HepG2 (cell line): ENCODE data around the gene CACNA1G. TPM values are rescaled to one million over a fixed set of nuclear protein-coding genes. Genes with fewer than 3 reads are reported as not detected.

Experiments
- AGO1 ChIP-seq: fragments of 200-400 bp; formaldehyde crosslinking; IDR thresholded peaks from 2 replicates; pipeline ENCODE4 v1.6.1; 2017; ENCODE audit warnings: mild to moderate bottlenecking, low read depth, low read length, moderate library complexity; ENCODE audit not compliant: poor library complexity, severe bottlenecking
- ARHGAP35 ChIP-seq: sonication (generic); formaldehyde crosslinking; IDR thresholded peaks from 2 replicates; pipeline ENCODE4 v1.9.0; 2022; ENCODE audit warnings: mild to moderate bottlenecking, inconsistent platforms, moderate library complexity, missing genetic modification reagents, borderline replicate concordance
- BORCS8-MEF2B ChIP-seq: sonication (generic); formaldehyde crosslinking; IDR thresholded peaks from 2 replicates; pipeline ENCODE4 v1.8.0; 2022; ENCODE audit warnings: mild to moderate bottlenecking, missing genetic modification reagents
- HDAC2 ChIP-seq: sonication (generic); formaldehyde crosslinking; IDR thresholded peaks from 2 replicates; pipeline ENCODE4 v1.4.0; 2020; ENCODE audit warnings: missing genetic modification reagents
- KLF11 ChIP-seq: IDR thresholded peaks from 2 replicates; pipeline ENCODE4 v1.6.1; 2016; ENCODE audit warnings: missing compliant biosample characterization
- NONO ChIP-seq, 2 experiments: fragments of 450-650 bp in 1 of 2; sonication (generic) in 1 of 2; formaldehyde crosslinking in 1 of 2; IDR thresholded peaks in 1 of 2; conservative IDR thresholded peaks in 1 of 2; 2 replicates each; pipeline versions ENCODE4 v1.6.1 to v1.8.0; 2017 to 2022; ENCODE audit warnings: mild to moderate bottlenecking in 1 of 2, missing genetic modification reagents in 1 of 2, moderate library complexity in 1 of 2
- PTBP1 ChIP-seq: fragments of 200-400 bp; formaldehyde crosslinking; IDR thresholded peaks from 2 replicates; pipeline ENCODE4 v1.6.1; 2018; ENCODE audit warnings: low read length, low read depth; ENCODE audit not compliant: poor library complexity, severe bottlenecking
- RAD21 ChIP-seq: fragments of 450-650 bp; formaldehyde crosslinking; IDR thresholded peaks from 2 replicates; pipeline ENCODE4 v1.5.0; 2020; ENCODE audit warnings: mild to moderate bottlenecking
- SCMH1 ChIP-seq: sonication (generic); formaldehyde crosslinking; IDR thresholded peaks from 2 replicates; pipeline ENCODE4 v1.9.0; 2021; ENCODE audit warnings: missing genetic modification reagents, mild to moderate bottlenecking, borderline replicate concordance
- STAT5B ChIP-seq: sonication (generic); formaldehyde crosslinking; IDR thresholded peaks from 2 replicates; pipeline ENCODE4 v1.4.0; 2020; ENCODE audit warnings: missing genetic modification reagents
- TAF1 ChIP-seq: sonication (generic); formaldehyde crosslinking; IDR thresholded peaks from 2 replicates; pipeline ENCODE4 v1.4.0; 2020; ENCODE audit warnings: missing genetic modification reagents
- ZFY ChIP-seq: sonication (generic); formaldehyde crosslinking; IDR thresholded peaks from 2 replicates; pipeline ENCODE4 v1.4.0; 2020; ENCODE audit warnings: missing genetic modification reagents
- ZNF567 ChIP-seq: sonication (generic); formaldehyde crosslinking; IDR thresholded peaks from 2 replicates; pipeline ENCODE4 v1.8.1; 2023; ENCODE audit warnings: mild to moderate bottlenecking, missing genetic modification reagents, borderline replicate concordance
- ZNF598 ChIP-seq: sonication (generic); formaldehyde crosslinking; IDR thresholded peaks from 2 replicates; pipeline ENCODE4 v1.5.1; 2020; ENCODE audit warnings: mild to moderate bottlenecking, missing genetic modification reagents, borderline replicate concordance
- ZNF839 ChIP-seq: sonication (generic); formaldehyde crosslinking; IDR thresholded peaks from 2 replicates; pipeline ENCODE4 v1.4.0; 2020; ENCODE audit warnings: missing genetic modification reagents, mild to moderate bottlenecking, borderline replicate concordance
- ZSCAN20 ChIP-seq: sonication (generic); formaldehyde crosslinking; IDR thresholded peaks from 2 replicates; pipeline ENCODE4 v1.4.0; 2020; ENCODE audit warnings: missing genetic modification reagents, mild to moderate bottlenecking, borderline replicate concordance
- polyA plus RNA-seq, 8 experiments: library from polyadenylated mRNA; depleted of rRNA in 3 of 8; stranded (reverse) in 7 of 8; unstranded in 1 of 8; fragments of >200 nt; fragmentation: Illumina TruSeq in 4 of 8; extraction: Trizol in 4 of 8; gene quantifications; 2 replicates each; pipeline versions ENCODE4 v1.2.1 to v1.2.3, GENCODE V29; 2011 to 2016; ENCODE audit warnings: low read depth in 4 of 8, missing spikeins in 1 of 8, mixed read lengths in 1 of 8; ENCODE audit not compliant: insufficient read depth in 1 of 8
- total RNA-seq, 5 experiments: library from RNA; depleted of rRNA; stranded (reverse); fragments of >200 nt; fragmentation: Illumina TruSeq; extraction: Trizol; gene quantifications; 2 replicates each; pipeline ENCODE4 v1.2.3, GENCODE V29; 2016; ENCODE audit warnings: low read depth in 1 of 5
- TF ChIP-seq, protein P1 (sequence below), 2 experiments: fragments of 450-650 bp in 1 of 2; sonication (generic) in 1 of 2; formaldehyde crosslinking in 1 of 2; IDR thresholded peaks; 2 replicates each; pipeline versions ENCODE4 v1.6.1 to v1.8.0; 2016 to 2022; ENCODE audit warnings: antibody characterized with exemption in 1 of 2, mild to moderate bottlenecking in 1 of 2, missing genetic modification reagents in 1 of 2
- TF ChIP-seq, protein P2 (sequence below): sonication (generic); formaldehyde crosslinking; IDR thresholded peaks from 2 replicates; pipeline ENCODE4 v1.8.1; 2023; ENCODE audit warnings: mild to moderate bottlenecking, missing genetic modification reagents
- TF ChIP-seq, protein P3 (sequence below): sonication (generic); formaldehyde crosslinking; IDR thresholded peaks from 2 replicates; pipeline ENCODE4 v1.4.0; 2020; ENCODE audit warnings: mild to moderate bottlenecking, missing genetic modification reagents

The CACNA1G gene
- total and polyA plus RNA-seq, 2 of the 13 experiments (the other 11 are each of a cell fraction or from before 2014, with no cell fraction given) = 0.02 TPM; not detected in 1

DNA sequence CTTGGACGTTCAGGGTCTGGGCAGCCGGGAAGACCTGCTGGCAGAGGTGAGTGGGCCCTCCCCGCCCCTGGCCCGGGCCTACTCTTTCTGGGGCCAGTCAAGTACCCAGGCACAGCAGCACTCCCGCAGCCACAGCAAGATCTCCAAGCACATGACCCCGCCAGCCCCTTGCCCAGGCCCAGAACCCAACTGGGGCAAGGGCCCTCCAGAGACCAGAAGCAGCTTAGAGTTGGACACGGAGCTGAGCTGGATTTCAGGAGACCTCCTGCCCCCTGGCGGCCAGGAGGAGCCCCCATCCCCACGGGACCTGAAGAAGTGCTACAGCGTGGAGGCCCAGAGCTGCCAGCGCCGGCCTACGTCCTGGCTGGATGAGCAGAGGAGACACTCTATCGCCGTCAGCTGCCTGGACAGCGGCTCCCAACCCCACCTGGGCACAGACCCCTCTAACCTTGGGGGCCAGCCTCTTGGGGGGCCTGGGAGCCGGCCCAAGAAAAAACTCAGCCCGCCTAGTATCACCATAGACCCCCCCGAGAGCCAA, 65.6 kb downstream of the CACNA1G start (continued):
- TF ChIP-seq, protein P1, sequence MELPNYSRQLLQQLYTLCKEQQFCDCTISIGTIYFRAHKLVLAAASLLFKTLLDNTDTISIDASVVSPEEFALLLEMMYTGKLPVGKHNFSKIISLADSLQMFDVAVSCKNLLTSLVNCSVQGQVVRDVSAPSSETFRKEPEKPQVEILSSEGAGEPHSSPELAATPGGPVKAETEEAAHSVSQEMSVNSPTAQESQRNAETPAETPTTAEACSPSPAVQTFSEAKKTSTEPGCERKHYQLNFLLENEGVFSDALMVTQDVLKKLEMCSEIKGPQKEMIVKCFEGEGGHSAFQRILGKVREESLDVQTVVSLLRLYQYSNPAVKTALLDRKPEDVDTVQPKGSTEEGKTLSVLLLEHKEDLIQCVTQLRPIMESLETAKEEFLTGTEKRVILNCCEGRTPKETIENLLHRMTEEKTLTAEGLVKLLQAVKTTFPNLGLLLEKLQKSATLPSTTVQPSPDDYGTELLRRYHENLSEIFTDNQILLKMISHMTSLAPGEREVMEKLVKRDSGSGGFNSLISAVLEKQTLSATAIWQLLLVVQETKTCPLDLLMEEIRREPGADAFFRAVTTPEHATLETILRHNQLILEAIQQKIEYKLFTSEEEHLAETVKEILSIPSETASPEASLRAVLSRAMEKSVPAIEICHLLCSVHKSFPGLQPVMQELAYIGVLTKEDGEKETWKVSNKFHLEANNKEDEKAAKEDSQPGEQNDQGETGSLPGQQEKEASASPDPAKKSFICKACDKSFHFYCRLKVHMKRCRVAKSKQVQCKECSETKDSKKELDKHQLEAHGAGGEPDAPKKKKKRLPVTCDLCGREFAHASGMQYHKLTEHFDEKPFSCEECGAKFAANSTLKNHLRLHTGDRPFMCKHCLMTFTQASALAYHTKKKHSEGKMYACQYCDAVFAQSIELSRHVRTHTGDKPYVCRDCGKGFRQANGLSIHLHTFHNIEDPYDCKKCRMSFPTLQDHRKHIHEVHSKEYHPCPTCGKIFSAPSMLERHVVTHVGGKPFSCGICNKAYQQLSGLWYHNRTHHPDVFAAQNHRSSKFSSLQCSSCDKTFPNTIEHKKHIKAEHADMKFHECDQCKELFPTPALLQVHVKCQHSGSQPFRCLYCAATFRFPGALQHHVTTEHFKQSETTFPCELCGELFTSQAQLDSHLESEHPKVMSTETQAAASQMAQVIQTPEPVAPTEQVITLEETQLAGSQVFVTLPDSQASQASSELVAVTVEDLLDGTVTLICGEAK (IDR thresholded peaks at IDR 0.05) = no peak
- TF ChIP-seq, protein P1 (CRISPR knock-in tag; IDR thresholded peaks at IDR 0.05) = 0 out of 2 replicates have a peak, but pooled peaks have one; percentile 54
- TF ChIP-seq HDAC2 (CRISPR knock-in tag) (peak; percentile 66; the same call in 1 of the 2 replicates), ZNF598 (CRISPR knock-in tag) (peak; percentile 24; the same call in 1 of the 2 replicates), TAF1 (CRISPR knock-in tag) (0 out of 2 replicates have a peak, but pooled peaks have one; percentile 27), STAT5B (peak; percentile 27; the same call in 1 of the 2 replicates), KLF11 (CRISPR knock-in tag) (0 out of 2 replicates have a peak, but pooled peaks have one; percentile 67), ZFY (CRISPR knock-in tag) (peak; percentile 83), BORCS8-MEF2B (CRISPR knock-in tag) (peak; percentile 77), ZSCAN20 (CRISPR knock-in tag) (peak; percentile 53; the same call in 1 of the 2 replicates), ZNF839 (CRISPR knock-in tag) (0 out of 2 replicates have a peak, but pooled peaks have one; percentile 50), SCMH1 (CRISPR knock-in tag) (no peak), NONO (IDR thresholded peaks at IDR 0.05) (no peak), NONO (CRISPR knock-in tag; conservative IDR thresholded peaks at IDR 0.05) (peak; percentile 40; the same call in 1 of the 2 replicates), ARHGAP35 (peak; percentile 45; the same call in 1 of the 2 replicates), ZNF567 (peak; percentile 37; the same call in 1 of the 2 replicates), AGO1 (peak; percentile 73), RAD21 (CRISPR knock-in tag) (peak; percentile 97), PTBP1 (no peak)
- TF ChIP-seq, protein P2, sequence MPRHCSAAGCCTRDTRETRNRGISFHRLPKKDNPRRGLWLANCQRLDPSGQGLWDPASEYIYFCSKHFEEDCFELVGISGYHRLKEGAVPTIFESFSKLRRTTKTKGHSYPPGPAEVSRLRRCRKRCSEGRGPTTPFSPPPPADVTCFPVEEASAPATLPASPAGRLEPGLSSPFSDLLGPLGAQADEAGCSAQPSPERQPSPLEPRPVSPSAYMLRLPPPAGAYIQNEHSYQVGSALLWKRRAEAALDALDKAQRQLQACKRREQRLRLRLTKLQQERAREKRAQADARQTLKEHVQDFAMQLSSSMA (CRISPR knock-in tag) = peak; percentile 72; the same call in 1 of the 2 replicates
- TF ChIP-seq, protein P3, sequence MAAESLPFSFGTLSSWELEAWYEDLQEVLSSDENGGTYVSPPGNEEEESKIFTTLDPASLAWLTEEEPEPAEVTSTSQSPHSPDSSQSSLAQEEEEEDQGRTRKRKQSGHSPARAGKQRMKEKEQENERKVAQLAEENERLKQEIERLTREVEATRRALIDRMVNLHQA = no peak
